ENCODE data around the gene CHP1. TPM values are rescaled to one million over a fixed set of nuclear protein-coding genes. Genes with fewer than 3 reads are reported as not detected.
"Not testable (repeated sequence)": the region's sequence is repeated elsewhere in the genome, so short reads cannot be mapped to it uniquely, and the experiment has no call there.

Gene CHP1
- total RNA-seq, 1 experiment from 2014 or later = 76.5 TPM

- TF ChIP-seq NR3C1 (CRISPR knock-in tag; conservative IDR thresholded peaks at IDR 0.05; ENCODE audit: low read depth) (no peak), E2F5 (CRISPR knock-in tag; IDR thresholded peaks at IDR 0.05) (no peak)
Measured at GRCh38 chr15:41309226-41309905, 78.3 kb downstream of the CHP1 start (continued).

GRCh38 chr15:41320805-41321330, 89.8 kb downstream of the CHP1 start:
- H3K27ac Mint-ChIP-seq; ATAC-seq; CTCF ChIA-PET; DNase-seq (ENCODE audit: low spot score); H3K9me3 Mint-ChIP-seq; POLR2A ChIA-PET; H3K4me3 Mint-ChIP-seq; H3K27me3 Mint-ChIP-seq (ENCODE audit: low read depth); H3K4me1 Mint-ChIP-seq: not testable (repeated sequence)
- peaks cover 63% of the 10 kb centered on the region for H3K36me3 Mint-ChIP-seq

GRCh38 chr15:41323611-41324010, 92.5 kb downstream of the CHP1 start:
- CTCF ChIA-PET = no interaction called here
- Mint-ChIP-seq H3K36me3 (peaks cover 59% of the 10 kb centered on the region), H3K9me3 (no peaks in the 10 kb centered on the region; the same call in 1 of the 2 replicates), H3K4me1 (no peaks in the 10 kb centered on the region), H3K4me3 (no peak overlapping the region), H3K27me3 (ENCODE audit: low read depth) (no peaks in the 10 kb centered on the region), H3K27ac (no peak overlapping the region)
- ATAC-seq (no peak), DNase-seq (ENCODE audit: low spot score) (no peak)
- TF ChIP-seq ZNF512 (CRISPR knock-in tag; IDR thresholded peaks at IDR 0.05; ENCODE audit: borderline replicate concordance) = no peak
- TF ChIP-seq USF1 (CRISPR knock-in tag; IDR thresholded peaks at IDR 0.05) = no peak
- TF ChIP-seq ZNF416 (CRISPR knock-in tag; IDR thresholded peaks at IDR 0.05) = no peak
- no peak for TF ChIP-seq ZNF396 (CRISPR knock-in tag; IDR thresholded peaks at IDR 0.05; ENCODE audit: borderline replicate concordance)
- POLR2A ChIA-PET = no interaction called here

DNA sequence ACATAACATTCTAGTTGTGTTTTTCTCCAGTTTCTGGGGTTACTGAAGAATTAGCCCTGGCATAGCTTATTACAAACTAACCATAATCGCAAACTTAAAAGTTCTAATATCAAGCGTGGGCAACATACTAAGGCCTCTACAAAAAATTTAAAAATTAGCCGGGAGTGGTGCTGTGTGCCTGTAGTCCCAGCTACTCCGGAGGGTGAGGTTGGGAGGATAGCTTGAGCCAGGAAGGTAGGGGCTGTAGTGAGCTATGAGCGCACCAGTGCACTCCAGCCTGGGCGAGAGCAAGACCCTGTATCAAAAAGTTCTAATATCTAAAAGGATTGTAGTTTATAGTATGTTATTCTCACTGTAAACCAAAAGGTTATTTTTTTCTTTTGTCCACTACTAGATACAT, 100.2 kb downstream of the CHP1 start:
- no peaks in the 10 kb centered on the region for H3K9me3 Mint-ChIP-seq
- H3K27me3 Mint-ChIP-seq (ENCODE audit: low read depth) = no peaks in the 10 kb centered on the region
- peak overlapping the region; percentile 99 for H3K4me3 Mint-ChIP-seq
- ChIA-PET POLR2A (no interaction called here), CTCF (interaction anchor here (0.6 to 0.7 kb wide), 3 partner anchors 14 to 427 kb away, joined by 3 to 4 read pairs (median 4); no protein-coding TSS in a partner anchor)
- no peak for DNase-seq (ENCODE audit: low spot score)
- peak overlapping the region; percentile 97 for H3K27ac Mint-ChIP-seq
- peaks cover 19% of the 10 kb centered on the region for H3K36me3 Mint-ChIP-seq
- TF ChIP-seq HMGA2 (CRISPR knock-in tag; IDR thresholded peaks at IDR 0.05) (no peak), ZNF416 (CRISPR knock-in tag; IDR thresholded peaks at IDR 0.05) (no peak), ERG (CRISPR knock-in tag; IDR thresholded peaks at IDR 0.05) (no peak), ATF1 (CRISPR knock-in tag; IDR thresholded peaks at IDR 0.05) (no peak), IRF2 (CRISPR knock-in tag; IDR thresholded peaks at IDR 0.05; ENCODE audit: borderline replicate concordance, low read depth) (no peak), ZBTB43 (CRISPR knock-in tag; IDR thresholded peaks at IDR 0.05) (no peak)
- TF ChIP-seq, protein P1, sequence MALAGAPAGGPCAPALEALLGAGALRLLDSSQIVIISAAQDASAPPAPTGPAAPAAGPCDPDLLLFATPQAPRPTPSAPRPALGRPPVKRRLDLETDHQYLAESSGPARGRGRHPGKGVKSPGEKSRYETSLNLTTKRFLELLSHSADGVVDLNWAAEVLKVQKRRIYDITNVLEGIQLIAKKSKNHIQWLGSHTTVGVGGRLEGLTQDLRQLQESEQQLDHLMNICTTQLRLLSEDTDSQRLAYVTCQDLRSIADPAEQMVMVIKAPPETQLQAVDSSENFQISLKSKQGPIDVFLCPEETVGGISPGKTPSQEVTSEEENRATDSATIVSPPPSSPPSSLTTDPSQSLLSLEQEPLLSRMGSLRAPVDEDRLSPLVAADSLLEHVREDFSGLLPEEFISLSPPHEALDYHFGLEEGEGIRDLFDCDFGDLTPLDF (CRISPR knock-in tag; IDR thresholded peaks at IDR 0.05) = no peak
- TF ChIP-seq, protein P2, sequence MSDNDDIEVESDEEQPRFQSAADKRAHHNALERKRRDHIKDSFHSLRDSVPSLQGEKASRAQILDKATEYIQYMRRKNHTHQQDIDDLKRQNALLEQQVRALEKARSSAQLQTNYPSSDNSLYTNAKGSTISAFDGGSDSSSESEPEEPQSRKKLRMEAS (CRISPR knock-in tag; IDR thresholded peaks at IDR 0.05) = no peak
- no peak for ATAC-seq
- peaks cover 20% of the 10 kb centered on the region for H3K4me1 Mint-ChIP-seq
